Measurements from ENCODE around the gene COX6B1. TPM values are rescaled to one million over a fixed set of nuclear protein-coding genes. Genes with fewer than 3 reads are reported as not detected.

The COX6B1 gene
- total RNA-seq, 2 donors from 2014 or later, result 401 to 445 TPM

DNA sequence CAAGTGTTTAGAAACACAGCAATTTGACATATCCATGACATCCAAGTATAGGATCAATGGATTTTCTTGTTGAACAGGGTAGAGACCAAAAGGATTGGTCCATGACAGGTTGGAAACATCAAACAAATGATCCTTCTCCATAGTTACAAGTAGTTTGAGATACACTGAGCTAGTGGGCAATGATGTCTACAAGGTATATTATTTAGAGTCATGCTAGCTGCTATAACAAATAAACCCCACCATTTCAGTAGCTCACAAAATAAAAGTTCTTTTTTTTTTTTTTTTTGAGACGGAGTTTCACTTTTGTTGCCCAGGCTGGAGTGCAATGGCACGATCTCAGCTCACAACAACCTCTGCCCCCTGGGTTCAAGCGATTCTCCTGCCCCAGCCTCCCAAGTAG lies 40.5 kb upstream of the COX6B1 start:
- no peak overlapping the region for H3K9ac ChIP-seq (ENCODE audit: extremely low read depth, low read length, poor library complexity, severe bottlenecking)
- Mint-ChIP-seq H3K36me3 (ENCODE audit: low read depth) (no peaks in the 10 kb centered on the region), H3K27me3 (ENCODE audit: insufficient read depth) (peaks cover 34% of the 10 kb centered on the region), H3K27ac (no peak overlapping the region), H3K9me3 (peaks cover 30% of the 10 kb centered on the region), H3K4me1 (no peaks in the 10 kb centered on the region), H3K4me3 (no peak overlapping the region)
- WGBS, 2 experiments (ENCODE audit: insufficient coverage in 1 of 2, insufficient read length in 1 of 2), result 70 to 87% methylated on average over 2 to 3 of the region's 3 CpGs
- peaks cover 20% of the 10 kb centered on the region for H3K9me3 ChIP-seq (ENCODE audit: control insufficient read depth, low read length)
- DNase-seq, result no peak
- no peak overlapping the region for H3K4me3 ChIP-seq (ENCODE audit: low read length)
- no peak overlapping the region for H3K27ac ChIP-seq (ENCODE audit: low read depth, low read length)
- no peak for TF ChIP-seq CTCF (conservative IDR thresholded peaks at IDR 0.05)
- no peaks in the 10 kb centered on the region for H3K27me3 ChIP-seq (ENCODE audit: control insufficient read depth, insufficient read depth, low read length, poor library complexity, severe bottlenecking)
- H3K36me3 ChIP-seq (ENCODE audit: control insufficient read depth, insufficient read depth, low read length), result no peaks in the 10 kb centered on the region
- H3K4me1 ChIP-seq (ENCODE audit: control insufficient read depth, insufficient read depth, low read length), result no peaks in the 10 kb centered on the region

DNA sequence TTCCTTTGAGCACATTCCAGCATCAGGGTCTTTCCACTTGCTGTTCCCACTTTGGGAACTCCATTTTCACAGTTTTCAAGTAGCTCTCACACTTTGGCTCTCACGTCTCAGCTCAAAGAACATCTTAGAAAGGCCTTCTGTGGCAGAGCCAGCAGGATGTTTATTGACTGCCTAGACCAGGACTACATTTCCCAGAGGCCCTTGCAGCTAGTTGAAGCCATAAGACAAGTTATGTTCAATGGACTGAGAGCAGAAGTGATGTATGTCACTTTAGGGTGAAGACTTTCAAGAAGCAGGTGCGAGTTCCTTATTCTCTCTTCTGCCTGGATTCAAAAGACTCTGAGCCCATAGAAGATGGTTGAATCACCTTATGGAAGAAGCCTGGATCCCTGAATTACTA lies 39.9 kb upstream of the COX6B1 start:
- no peak overlapping the region for H3K27ac ChIP-seq (ENCODE audit: low read depth, low read length)
- H3K36me3 ChIP-seq (ENCODE audit: control insufficient read depth, insufficient read depth, low read length), result no peaks in the 10 kb centered on the region
- 84 to 100% methylated on average over 2 of the region's 2 CpGs for WGBS, 2 experiments (ENCODE audit: insufficient coverage in 1 of 2, insufficient read length in 1 of 2)
- H3K9me3 ChIP-seq (ENCODE audit: control insufficient read depth, low read length), result peaks cover 20% of the 10 kb centered on the region
- H3K4me1 ChIP-seq (ENCODE audit: control insufficient read depth, insufficient read depth, low read length), result no peaks in the 10 kb centered on the region
- H3K27me3 ChIP-seq (ENCODE audit: control insufficient read depth, insufficient read depth, low read length, poor library complexity, severe bottlenecking), result no peaks in the 10 kb centered on the region
- Mint-ChIP-seq H3K27ac (no peak overlapping the region), H3K4me3 (no peak overlapping the region), H3K4me1 (no peaks in the 10 kb centered on the region), H3K9me3 (peaks cover 30% of the 10 kb centered on the region), H3K36me3 (ENCODE audit: low read depth) (no peaks in the 10 kb centered on the region), H3K27me3 (ENCODE audit: insufficient read depth) (peaks cover 32% of the 10 kb centered on the region)
- H3K4me3 ChIP-seq (ENCODE audit: low read length), result no peak overlapping the region
- no peak overlapping the region for H3K9ac ChIP-seq (ENCODE audit: extremely low read depth, low read length, poor library complexity, severe bottlenecking)
- no peak for DNase-seq
- TF ChIP-seq CTCF (conservative IDR thresholded peaks at IDR 0.05), result no peak

DNA sequence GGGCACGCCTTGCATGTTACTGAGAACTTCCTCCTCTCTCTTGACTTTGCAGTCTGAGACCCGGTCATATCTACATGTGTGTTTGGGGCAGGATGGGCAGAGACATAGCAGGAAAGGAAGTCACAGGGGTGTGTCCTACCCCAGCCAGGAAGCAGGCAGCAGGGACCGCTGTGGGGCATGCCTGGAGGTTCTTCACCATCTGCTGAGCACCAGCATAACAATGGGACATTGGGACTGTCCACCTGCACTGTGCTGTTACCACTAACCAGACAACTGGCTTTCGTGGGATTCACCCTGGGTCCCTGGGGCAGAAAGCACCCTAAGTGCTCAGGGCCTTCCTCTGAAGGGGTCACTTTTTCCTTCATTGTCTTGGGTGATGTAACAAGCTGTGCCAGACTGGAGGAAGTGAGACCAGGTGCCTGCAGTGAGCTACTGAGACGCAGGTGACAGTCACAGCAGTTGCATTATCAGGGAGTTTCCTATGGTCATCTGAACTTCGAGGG lies 38.2 kb upstream of the COX6B1 start:
- H3K4me3 Mint-ChIP-seq, result no peak overlapping the region
- no peak overlapping the region for H3K27ac Mint-ChIP-seq
- no peak overlapping the region for H3K4me3 ChIP-seq (ENCODE audit: low read length)
- no peaks in the 10 kb centered on the region for H3K4me1 ChIP-seq (ENCODE audit: control insufficient read depth, insufficient read depth, low read length)
- no peak for TF ChIP-seq CTCF (conservative IDR thresholded peaks at IDR 0.05)
- no peak for DNase-seq
- 77 to 82% methylated on average over 5 to 6 of the region's 6 CpGs for WGBS, 2 experiments (ENCODE audit: insufficient coverage in 1 of 2, insufficient read length in 1 of 2)
- peaks cover 30% of the 10 kb centered on the region for H3K9me3 Mint-ChIP-seq
- peaks cover 20% of the 10 kb centered on the region for H3K9me3 ChIP-seq (ENCODE audit: control insufficient read depth, low read length)
- H3K36me3 ChIP-seq (ENCODE audit: control insufficient read depth, insufficient read depth, low read length), result peaks cover 2% of the 10 kb centered on the region
- no peaks in the 10 kb centered on the region for H3K36me3 Mint-ChIP-seq (ENCODE audit: low read depth)
- no peak overlapping the region for H3K9ac ChIP-seq (ENCODE audit: extremely low read depth, low read length, poor library complexity, severe bottlenecking)
- no peaks in the 10 kb centered on the region for H3K4me1 Mint-ChIP-seq
- H3K27ac ChIP-seq (ENCODE audit: low read depth, low read length), result no peak overlapping the region
- peaks cover 31% of the 10 kb centered on the region for H3K27me3 Mint-ChIP-seq (ENCODE audit: insufficient read depth)
- H3K27me3 ChIP-seq (ENCODE audit: control insufficient read depth, insufficient read depth, low read length, poor library complexity, severe bottlenecking), result no peaks in the 10 kb centered on the region

All from endodermal cell (in vitro differentiated cells).